GM23338 (cell line): ENCODE results near the gene MON2. TPM values are rescaled to one million over a fixed set of nuclear protein-coding genes. Genes with fewer than 3 reads are reported as not detected.
"Not testable (repeated sequence)": the region's sequence is repeated elsewhere in the genome, so short reads cannot be mapped to it uniquely, and the experiment has no call there.

ENCODE experiments used
- ATAC-seq: fragments of 200-7000 bp; cut with Tn5 transposase; 3 replicates; pipeline ENCODE4 v1.9.1; 2020
- DNase-seq: peaks from one replicate; pipeline ENCODE4 v3.0.0-alpha.2; 2015; ENCODE audit warnings: low spot score
- H2AFZ ChIP-seq: fragments of 200-600 bp; sonication (generic); 2 replicates; pipeline ENCODE4 v1.8.0; 2016; ENCODE audit warnings: antibody characterized with exemption, mild to moderate bottlenecking, moderate library complexity
- H3F3A ChIP-seq: fragments of 200-600 bp; sonication (generic); replicated peaks from 2 replicates; pipeline ENCODE4 v1.8.0; 2017; ENCODE audit warnings: antibody characterized with exemption, mixed run types, low read depth
- H3K27ac ChIP-seq: fragments of 200-600 bp; sonication (generic); 2 replicates; pipeline ENCODE4 v1.6.1; 2016; ENCODE audit warnings: low read depth
- H3K27me3 ChIP-seq: fragments of 200-600 bp; sonication (generic); 2 replicates; pipeline ENCODE4 v1.8.0; 2016; ENCODE audit warnings: mild to moderate bottlenecking, mixed run types, moderate library complexity; ENCODE audit not compliant: insufficient read depth
- H3K36me3 ChIP-seq: fragments of 200-600 bp; sonication (generic); 2 replicates; pipeline ENCODE4 v1.8.0; 2016; ENCODE audit warnings: mild to moderate bottlenecking; ENCODE audit not compliant: insufficient read depth
- H3K4me1 ChIP-seq: fragments of 200-600 bp; sonication (generic); 2 replicates; pipeline ENCODE4 v1.8.0; 2016; ENCODE audit warnings: mild to moderate bottlenecking, moderate library complexity; ENCODE audit not compliant: insufficient read depth
- H3K4me2 ChIP-seq: fragments of 200-600 bp; sonication (generic); 2 replicates; pipeline ENCODE4 v1.7.1; 2017; ENCODE audit warnings: mixed run types
- H3K4me3 ChIP-seq: fragments of 200-600 bp; sonication (generic); 2 replicates; pipeline ENCODE4 v1.6.1; 2016; ENCODE audit warnings: mixed run types
- H3K79me2 ChIP-seq: fragments of 200-600 bp; sonication (generic); replicated peaks from 2 replicates; pipeline ENCODE4 v1.8.0; 2017; ENCODE audit warnings: mild to moderate bottlenecking; ENCODE audit not compliant: insufficient read depth
- H3K9me2 ChIP-seq: fragments of 200-600 bp; sonication (generic); 2 replicates; pipeline ENCODE4 v1.8.0; 2017; ENCODE audit not compliant: insufficient read depth
- H4K20me1 ChIP-seq: fragments of 200-600 bp; sonication (generic); replicated peaks from 2 replicates; pipeline ENCODE4 v1.8.0; 2017; ENCODE audit warnings: mild to moderate bottlenecking; ENCODE audit not compliant: insufficient read depth
- H3K27ac Mint-ChIP-seq: 2 replicates; pipeline ENCODE4 v1.8.0; 2020; ENCODE audit warnings: inconsistent platforms, mild to moderate bottlenecking, moderate library complexity, mixed read lengths
- H3K27me3 Mint-ChIP-seq: 3 replicates; pipeline ENCODE4 v1.8.0; 2022; ENCODE audit warnings: low read depth, mild to moderate bottlenecking, moderate library complexity, mixed read lengths, inconsistent platforms; ENCODE audit not compliant: insufficient read depth, poor library complexity
- H3K36me3 Mint-ChIP-seq: 3 replicates; pipeline ENCODE4 v1.8.0; 2021; ENCODE audit warnings: low read depth, mild to moderate bottlenecking, inconsistent platforms, moderate library complexity, mixed read lengths
- H3K4me1 Mint-ChIP-seq: 3 replicates; pipeline ENCODE4 v1.8.0; 2020; ENCODE audit warnings: mild to moderate bottlenecking, inconsistent platforms, mixed read lengths
- H3K4me3 Mint-ChIP-seq: 3 replicates; pipeline ENCODE4 v1.8.0; 2021; ENCODE audit warnings: moderate library complexity, mild to moderate bottlenecking, inconsistent platforms, mixed read lengths
- H3K9me3 Mint-ChIP-seq: 3 replicates; pipeline ENCODE4 v1.8.0; 2020; ENCODE audit warnings: moderate library complexity, mild to moderate bottlenecking, inconsistent platforms, mixed read lengths
- ETS1 ChIP-seq: IDR thresholded peaks from 2 replicates; pipeline ENCODE4 v1.6.1; 2016; ENCODE audit warnings: antibody characterized with exemption
- EZH2 ChIP-seq: fragments of 200-600 bp; sonication (generic); IDR thresholded peaks from one replicate; pipeline ENCODE4 v1.8.0; 2017; ENCODE audit warnings: antibody characterized with exemption, mild to moderate bottlenecking, low read depth; ENCODE audit not compliant: unreplicated experiment
- REST ChIP-seq: IDR thresholded peaks from one replicate; pipeline ENCODE4 v1.6.1; 2018; ENCODE audit warnings: antibody characterized with exemption; ENCODE audit not compliant: unreplicated experiment
- polyA plus RNA-seq: library from polyadenylated mRNA; unstranded; fragments of >200 nt; fragmentation: Nextera tagmentation; extraction: Ambion mirVana; gene quantifications from 2 replicates; pipeline ENCODE4 v1.2.1, GENCODE V29; 2016
- total RNA-seq: library from RNA; depleted of rRNA; stranded (reverse); fragments of >200 nt; shearing (Covaris generic); gene quantifications from 2 replicates; pipeline ENCODE4 v1.2.3, GENCODE V29; 2014

MON2 gene
- total and polyA plus RNA-seq, 2 experiments from 2014 or later: 11.0 to 27.3 TPM

GRCh38 chr12:62459976-62460375 lies 6.7 kb upstream of the MON2 start:
- Histone ChIP-seq H2AFZ (no peak overlapping the region), H4K20me1 (no peaks in the 10 kb centered on the region), H3K9me2 (no peaks in the 10 kb centered on the region; the same call in 1 of the 2 replicates), H3F3A (no peaks in the 10 kb centered on the region), H3K79me2 (no peaks in the 10 kb centered on the region), H3K4me3 (no peak overlapping the region), H3K4me2 (no peak overlapping the region), H3K27me3 (no peaks in the 10 kb centered on the region), H3K27ac (no peak overlapping the region), H3K36me3 (no peaks in the 10 kb centered on the region; the same call in 1 of the 2 replicates), H3K4me1 (no peaks in the 10 kb centered on the region)
- TF ChIP-seq ETS1: no peak
- TF ChIP-seq REST: no peak
- TF ChIP-seq EZH2: no peak
- Mint-ChIP-seq H3K36me3 (peaks cover 12% of the 10 kb centered on the region), H3K9me3 (peaks cover 40% of the 10 kb centered on the region), H3K4me1 (no peaks in the 10 kb centered on the region; the same call in 2 of the 3 replicates), H3K27ac (no peak overlapping the region), H3K4me3 (no peak overlapping the region), H3K27me3 (peaks cover 5% of the 10 kb centered on the region)
- ATAC-seq (no peak), DNase-seq (no peak)

- not testable (repeated sequence) for H3K4me1 ChIP-seq, H3K27ac Mint-ChIP-seq, H3K4me3 ChIP-seq, H3K27ac ChIP-seq, H3K4me3 Mint-ChIP-seq, H3K4me1 Mint-ChIP-seq, H4K20me1 ChIP-seq, H3K79me2 ChIP-seq, H3K36me3 ChIP-seq, ATAC-seq, H3K9me2 ChIP-seq, H3K4me2 ChIP-seq, H3F3A ChIP-seq, H3K27me3 Mint-ChIP-seq, H3K27me3 ChIP-seq, H2AFZ ChIP-seq, DNase-seq
- H3K9me3 Mint-ChIP-seq: peaks cover 35% of the 10 kb centered on the region
- peaks cover 12% of the 10 kb centered on the region for H3K36me3 Mint-ChIP-seq
Observed at GRCh38 chr12:62461171-62461837, 5.3 kb upstream of the MON2 start.

GRCh38 chr12:62463252-62463651 lies 3.4 kb upstream of the MON2 start:
- peaks cover 12% of the 10 kb centered on the region for H3K79me2 ChIP-seq
- H3K4me1 Mint-ChIP-seq, H3K27ac ChIP-seq, H3K4me3 ChIP-seq, H3F3A ChIP-seq, H3K9me2 ChIP-seq, H2AFZ ChIP-seq, ATAC-seq, H3K4me3 Mint-ChIP-seq, H4K20me1 ChIP-seq, H3K36me3 ChIP-seq, H3K4me2 ChIP-seq, H3K27me3 ChIP-seq, H3K27me3 Mint-ChIP-seq, H3K27ac Mint-ChIP-seq, DNase-seq: not testable (repeated sequence)
- H3K9me3 Mint-ChIP-seq: peaks cover 35% of the 10 kb centered on the region
- H3K36me3 Mint-ChIP-seq: peaks cover 12% of the 10 kb centered on the region
- peaks cover 10% of the 10 kb centered on the region for H3K4me1 ChIP-seq
